ENCODE results near the gene STRADB.

The STRADB gene

GRCh38 chr2:201513271-201513670 is 61.7 kb downstream of the STRADB start:
- in situ Hi-C loops (cut with HindIII; ENCODE audit: low pct_ligation_motif_present, low pct_unique_long_range_greater_than_20kb, low sequenced_read_pairs): no loop called here
- DNase-seq: no peak

GRCh38 chr2:201515573-201516246 is 64.2 kb downstream of the STRADB start:
- in situ Hi-C loops (cut with HindIII; ENCODE audit: low pct_ligation_motif_present, low pct_unique_long_range_greater_than_20kb, low sequenced_read_pairs): no loop called here

GRCh38 chr2:201517094-201517493 is 65.6 kb downstream of the STRADB start:
- no peak for DNase-seq
- in situ Hi-C loops (cut with HindIII; ENCODE audit: low pct_ligation_motif_present, low pct_unique_long_range_greater_than_20kb, low sequenced_read_pairs): no loop called here

More at GRCh38 chr2:201515573-201516246, 64.2 kb downstream of the STRADB start:
- DNase-seq: no peak

- no peak for DNase-seq
- in situ Hi-C loops (cut with HindIII; ENCODE audit: low pct_ligation_motif_present, low pct_unique_long_range_greater_than_20kb, low sequenced_read_pairs): no loop called here
Observed at GRCh38 chr2:201520201-201520600, 68.7 kb downstream of the STRADB start.

- in situ Hi-C loops (cut with HindIII; ENCODE audit: low pct_ligation_motif_present, low pct_unique_long_range_greater_than_20kb, low sequenced_read_pairs): no loop called here
- no peak for DNase-seq
Observed at GRCh38 chr2:201522965-201523364, 71.4 kb downstream of the STRADB start.

- no peak for DNase-seq
- in situ Hi-C loops (cut with HindIII; ENCODE audit: low pct_ligation_motif_present, low pct_unique_long_range_greater_than_20kb, low sequenced_read_pairs): no loop called here
Observed at GRCh38 chr2:201523506-201523905, 72.0 kb downstream of the STRADB start.
